GM12864 (cell line): ENCODE results near the gene CCDC92.

Source experiments
- DNase-seq: peaks from one replicate; pipeline ENCODE4 v3.0.0-alpha.2; 2011; ENCODE audit warnings: low read depth
- H3K4me3 ChIP-seq: 2 replicates; pipeline ENCODE4 v1.5.1; 2011; ENCODE audit warnings: mild to moderate bottlenecking, low read depth, low read length, control low read depth
- TF ChIP-seq, protein P1 (sequence below): IDR thresholded peaks from 2 replicates; pipeline ENCODE4 v1.5.1; 2011; ENCODE audit warnings: low read depth, mild to moderate bottlenecking, moderate library complexity, low read length, control low read depth, inconsistent platforms; ENCODE audit errors: missing control alignments

Gene CCDC92

DNA sequence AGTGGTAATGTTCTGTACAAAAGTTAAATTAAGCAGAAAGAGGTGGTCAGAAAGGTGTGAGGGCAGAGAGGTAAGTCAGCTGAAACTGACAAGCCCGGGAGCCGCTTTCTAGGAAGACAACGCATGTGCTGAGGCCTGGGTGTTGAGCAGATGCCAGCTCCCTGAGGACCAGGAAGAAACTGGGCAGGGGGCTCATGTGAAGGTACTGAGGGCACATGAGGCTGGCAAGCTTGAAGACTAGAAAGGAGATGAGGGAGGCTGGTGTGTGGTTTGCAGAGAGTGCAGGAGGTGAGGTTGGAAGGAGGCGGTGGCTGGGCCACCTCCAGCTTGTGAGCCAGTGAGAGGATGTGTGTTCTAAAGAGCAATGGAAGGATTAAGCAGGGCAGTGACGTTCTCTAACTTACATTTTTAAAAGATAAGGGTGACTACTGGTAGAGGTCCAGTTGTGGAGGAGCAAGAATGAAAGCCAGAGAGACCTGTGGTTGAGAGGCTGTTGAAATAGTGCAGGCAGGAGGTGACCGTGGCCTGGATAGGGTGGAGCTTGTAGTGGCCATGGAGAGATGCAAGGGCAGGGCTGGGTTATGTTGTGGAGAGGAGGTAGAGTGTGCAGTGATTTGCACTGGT is 29.5 kb upstream of the CCDC92 start:
- TF ChIP-seq, protein P1, sequence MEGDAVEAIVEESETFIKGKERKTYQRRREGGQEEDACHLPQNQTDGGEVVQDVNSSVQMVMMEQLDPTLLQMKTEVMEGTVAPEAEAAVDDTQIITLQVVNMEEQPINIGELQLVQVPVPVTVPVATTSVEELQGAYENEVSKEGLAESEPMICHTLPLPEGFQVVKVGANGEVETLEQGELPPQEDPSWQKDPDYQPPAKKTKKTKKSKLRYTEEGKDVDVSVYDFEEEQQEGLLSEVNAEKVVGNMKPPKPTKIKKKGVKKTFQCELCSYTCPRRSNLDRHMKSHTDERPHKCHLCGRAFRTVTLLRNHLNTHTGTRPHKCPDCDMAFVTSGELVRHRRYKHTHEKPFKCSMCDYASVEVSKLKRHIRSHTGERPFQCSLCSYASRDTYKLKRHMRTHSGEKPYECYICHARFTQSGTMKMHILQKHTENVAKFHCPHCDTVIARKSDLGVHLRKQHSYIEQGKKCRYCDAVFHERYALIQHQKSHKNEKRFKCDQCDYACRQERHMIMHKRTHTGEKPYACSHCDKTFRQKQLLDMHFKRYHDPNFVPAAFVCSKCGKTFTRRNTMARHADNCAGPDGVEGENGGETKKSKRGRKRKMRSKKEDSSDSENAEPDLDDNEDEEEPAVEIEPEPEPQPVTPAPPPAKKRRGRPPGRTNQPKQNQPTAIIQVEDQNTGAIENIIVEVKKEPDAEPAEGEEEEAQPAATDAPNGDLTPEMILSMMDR = no peak
- DNase-seq = no peak
- no peak overlapping the region for H3K4me3 ChIP-seq

DNA sequence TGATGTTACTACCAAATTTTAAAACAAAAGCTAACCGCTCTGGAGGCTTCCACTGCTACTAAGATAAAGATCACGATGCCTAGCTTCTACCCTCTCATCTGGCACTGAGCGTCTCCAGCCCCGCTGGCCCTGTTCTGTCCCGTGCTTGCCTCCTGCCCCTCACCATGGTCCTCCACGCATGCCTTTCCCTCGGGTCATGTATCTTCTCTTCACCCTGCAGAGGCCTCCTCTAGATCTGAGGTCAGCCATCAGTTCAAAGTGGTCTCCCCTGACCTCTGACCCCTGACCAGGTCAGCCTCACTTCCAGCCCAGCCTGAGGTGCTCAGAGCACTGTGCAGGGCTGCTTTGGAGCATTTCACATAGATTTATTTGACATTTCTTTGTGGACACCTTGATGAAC is 28.7 kb upstream of the CCDC92 start:
- TF ChIP-seq, protein P1 = no peak
- DNase-seq = no peak
- no peak overlapping the region for H3K4me3 ChIP-seq

DNA sequence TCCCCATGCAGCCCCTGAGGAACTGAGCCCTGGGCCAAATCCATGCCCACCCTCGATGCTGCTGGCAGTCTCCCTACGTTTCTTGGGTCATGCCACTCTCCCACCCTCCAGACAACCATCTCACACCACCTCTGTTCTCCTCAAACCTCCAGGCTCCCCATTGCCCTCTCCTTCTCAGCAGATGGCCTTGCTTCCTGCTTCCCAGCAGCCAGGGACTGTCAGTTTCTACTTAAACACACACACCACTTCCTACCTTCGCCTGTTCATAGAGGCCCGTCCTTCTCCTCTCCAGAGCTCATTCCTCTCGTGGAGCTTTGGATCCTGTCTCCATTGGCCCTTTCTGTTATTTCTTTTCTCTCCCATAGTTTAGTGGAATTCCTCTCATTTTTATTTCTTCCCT is 27.5 kb upstream of the CCDC92 start:
- TF ChIP-seq, protein P1 = no peak
- no peak for DNase-seq
- H3K4me3 ChIP-seq = no peak overlapping the region

DNA sequence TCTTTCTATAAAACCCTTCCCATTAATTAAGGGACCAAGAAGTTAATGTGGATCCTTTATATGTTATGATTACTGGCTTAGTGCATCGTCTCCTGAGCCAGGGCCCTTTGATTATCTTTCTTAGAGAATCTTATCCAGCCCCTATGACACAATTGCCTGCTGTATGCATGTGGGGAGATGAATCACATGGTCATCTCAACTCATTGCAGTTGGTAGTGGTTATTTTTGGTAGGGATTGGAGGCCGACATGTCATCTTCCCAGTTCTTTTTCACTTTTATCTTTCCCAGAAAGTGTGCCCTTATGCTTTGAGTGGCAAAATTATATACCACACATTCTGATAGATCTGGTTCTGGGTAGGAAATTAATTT is 26.3 kb upstream of the CCDC92 start:
- H3K4me3 ChIP-seq = no peak overlapping the region
- DNase-seq = no peak
- TF ChIP-seq, protein P1 = no peak

DNA sequence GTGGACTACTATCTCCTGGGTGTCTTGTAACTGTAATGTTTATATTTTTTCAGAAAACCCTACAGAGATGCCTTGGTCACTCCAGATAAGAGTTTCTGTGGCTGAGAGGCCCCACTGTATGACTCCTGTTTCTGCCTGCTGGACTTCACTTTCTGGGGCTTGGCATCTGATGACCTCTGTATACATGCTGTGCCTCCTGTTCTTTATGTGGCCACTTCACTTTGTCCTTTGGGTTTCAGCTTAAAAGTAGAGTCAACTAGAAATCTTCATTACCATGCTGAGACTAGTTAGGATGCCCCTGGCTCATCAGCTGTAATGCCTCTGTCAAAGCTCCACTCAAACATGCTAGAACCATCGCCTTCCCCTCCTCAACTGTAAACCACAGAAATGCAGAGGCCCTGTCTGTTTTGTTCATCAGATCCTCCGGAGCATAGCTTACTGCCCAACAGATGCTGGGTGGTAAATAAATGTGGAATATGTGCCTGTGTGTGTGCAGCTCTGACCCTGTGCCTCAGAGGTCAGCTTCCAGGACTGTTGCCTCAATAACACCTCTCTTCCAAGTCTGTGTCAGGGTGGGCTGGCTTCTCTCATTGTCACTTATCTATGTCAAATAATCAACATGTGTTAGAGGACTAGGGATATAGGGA is 25.8 kb upstream of the CCDC92 start:
- DNase-seq = no peak
- H3K4me3 ChIP-seq = no peak overlapping the region
- TF ChIP-seq, protein P1 = no peak

DNA sequence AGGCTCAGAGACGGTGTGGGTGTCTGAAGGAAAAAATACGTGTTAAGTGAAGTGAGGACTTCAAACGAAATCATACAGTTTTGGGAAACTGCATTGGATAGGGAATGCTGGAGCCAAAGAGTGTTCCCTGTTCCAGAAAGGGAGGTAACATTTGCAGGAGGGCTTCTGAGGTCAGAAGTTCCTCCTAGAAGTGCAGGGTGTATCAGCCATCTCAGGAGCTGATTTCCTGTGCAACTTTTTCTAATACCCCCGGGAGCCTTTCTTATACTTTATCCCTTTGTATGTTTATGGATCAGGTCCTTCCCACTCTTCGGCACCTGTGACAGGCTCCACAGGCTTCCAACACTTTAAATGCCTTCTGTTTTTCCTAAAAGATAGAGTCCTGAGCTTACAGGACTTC is 25.3 kb upstream of the CCDC92 start:
- TF ChIP-seq, protein P1 = no peak
- DNase-seq = no peak
- H3K4me3 ChIP-seq = no peak overlapping the region
